HG02588 (cell line): ENCODE measurements around the gene INPP5A.
"Not testable (repeated sequence)": the region's sequence is repeated elsewhere in the genome, so short reads cannot be mapped to it uniquely, and the experiment has no call there.

ENCODE experiments used
- ATAC-seq: cut with Tn5 transposase; IDR thresholded peaks from one replicate; pipeline ENCODE4 v1.9.1; 2021; ENCODE audit warnings: mild to moderate bottlenecking, moderate library complexity; ENCODE audit not compliant: unreplicated experiment

The INPP5A gene

GRCh38 chr10:132537684-132538001 is at the start of gene INPP5A:
TSS of gene INPP5A (plus strand) at chr10:132537787. CDS start at chr10:132538097, 310 bp downstream.
- no peak for ATAC-seq

GRCh38 chr10:132488231-132488821 is 49.3 kb upstream of the INPP5A start:
- no peak for ATAC-seq

GRCh38 chr10:132489053-132489703 is 48.4 kb upstream of the INPP5A start:
- ATAC-seq: no peak

- no peak for ATAC-seq
Measured at GRCh38 chr10:132489704-132490534, 47.7 kb upstream of the INPP5A start.

- ATAC-seq: not testable (repeated sequence)
Measured at GRCh38 chr10:132491534-132491933, 46.1 kb upstream of the INPP5A start.

- no peak for ATAC-seq
Measured at GRCh38 chr10:132492323-132493025, 45.1 kb upstream of the INPP5A start.

GRCh38 chr10:132493246-132493755 is 44.3 kb upstream of the INPP5A start:
- ATAC-seq: no peak

- ATAC-seq: no peak
Measured at GRCh38 chr10:132493756-132494290, 43.8 kb upstream of the INPP5A start.

GRCh38 chr10:132494866-132495630 is 42.5 kb upstream of the INPP5A start:
- no peak for ATAC-seq

GRCh38 chr10:132496360-132497062 is 41.1 kb upstream of the INPP5A start:
- no peak for ATAC-seq

GRCh38 chr10:132497063-132497680 is 40.4 kb upstream of the INPP5A start:
- no peak for ATAC-seq

- ATAC-seq: no peak
Measured at GRCh38 chr10:132497861-132498561, 39.6 kb upstream of the INPP5A start.

- no peak for ATAC-seq
Measured at GRCh38 chr10:132498562-132499366, 38.8 kb upstream of the INPP5A start.

- no peak for ATAC-seq
Measured at GRCh38 chr10:132499367-132499685, 38.3 kb upstream of the INPP5A start.

GRCh38 chr10:132500781-132501415 is 36.7 kb upstream of the INPP5A start:
- no peak for ATAC-seq

- ATAC-seq: no peak
Measured at GRCh38 chr10:132502544-132503300, 34.9 kb upstream of the INPP5A start.
